Stimulated activated CD8-positive, alpha-beta memory T cell treated with anti-CD3 and anti-CD28 coated beads, Interleukin-7, amount 100 ng/mL, for 48 hours (primary cell): ENCODE results near the gene PANK1.

Source experiments
- DNase-seq, 2 donors: peaks; one replicate each; pipeline ENCODE4 v3.0.0-alpha.2; 2020; ENCODE audit warnings: low read depth in 1 of 2; ENCODE audit errors: extremely low read depth in 1 of 2

Gene PANK1

DNA sequence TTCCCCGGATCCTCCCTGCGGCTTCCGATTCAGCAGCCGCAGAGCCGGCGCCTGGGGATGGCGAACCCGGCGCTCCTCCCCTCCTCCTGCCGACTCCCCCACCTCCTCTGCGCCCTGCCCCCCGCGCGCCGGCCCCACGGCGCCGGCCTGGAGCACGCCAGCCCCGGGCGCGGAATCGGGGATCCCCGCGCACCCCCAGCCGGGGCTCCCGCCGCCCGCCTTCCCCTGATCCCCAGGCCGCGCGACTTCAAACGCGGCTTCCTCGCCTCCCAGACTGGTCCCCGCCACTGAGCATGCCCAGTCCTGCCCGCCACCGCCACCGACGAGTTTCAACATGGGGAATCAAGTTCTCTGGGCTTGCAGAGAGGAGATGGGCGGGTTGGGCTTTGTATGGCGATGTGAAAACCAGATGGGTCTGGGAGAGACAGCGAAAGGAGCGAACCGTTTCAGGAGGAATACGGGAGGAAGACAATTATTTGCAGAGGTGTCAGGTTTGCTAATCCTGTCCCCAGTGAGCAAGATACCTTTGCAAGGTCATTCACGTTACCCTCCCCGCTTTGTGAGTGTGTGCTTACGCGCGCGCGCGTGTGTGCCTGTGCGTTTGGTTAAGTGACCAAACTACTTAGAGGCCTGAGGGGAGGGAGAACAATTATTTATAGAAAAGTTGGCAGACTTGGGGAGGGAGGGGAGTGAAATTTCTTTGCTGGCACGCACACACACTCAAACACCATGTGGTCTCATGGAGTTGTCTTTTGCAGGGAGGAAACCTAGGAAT lies at the start of gene PANK1:
Gene PANK1 (minus strand): TSS at position 276 of the 775 bp plus-strand sequence. CDS start 351 bp downstream, outside the sequence.
- DNase-seq, result peak; percentile 47 to 67

GRCh38 chr10:89693176-89693575 lies 48.1 kb upstream of the PANK1 start:
- no peak for DNase-seq

DNA sequence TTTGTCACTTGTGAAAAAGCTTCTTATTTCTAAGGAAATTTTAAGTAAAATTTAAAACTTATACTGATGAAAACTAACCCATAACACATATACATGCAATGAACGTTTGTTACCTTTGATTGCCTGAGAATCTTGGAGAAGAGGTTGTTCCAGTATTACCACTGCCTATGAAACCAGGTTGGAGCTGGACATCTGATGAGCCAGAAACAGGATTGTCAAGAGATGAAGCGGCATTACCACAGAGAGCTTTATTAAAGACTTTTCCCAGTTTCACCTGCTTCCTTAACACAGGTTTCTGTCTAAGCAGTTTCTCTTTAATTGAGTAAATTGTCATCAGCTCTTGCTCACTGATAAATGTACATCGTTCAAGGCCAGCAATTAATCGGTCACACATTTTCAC lies 47.4 kb upstream of the PANK1 start:
- no peak for DNase-seq

DNA sequence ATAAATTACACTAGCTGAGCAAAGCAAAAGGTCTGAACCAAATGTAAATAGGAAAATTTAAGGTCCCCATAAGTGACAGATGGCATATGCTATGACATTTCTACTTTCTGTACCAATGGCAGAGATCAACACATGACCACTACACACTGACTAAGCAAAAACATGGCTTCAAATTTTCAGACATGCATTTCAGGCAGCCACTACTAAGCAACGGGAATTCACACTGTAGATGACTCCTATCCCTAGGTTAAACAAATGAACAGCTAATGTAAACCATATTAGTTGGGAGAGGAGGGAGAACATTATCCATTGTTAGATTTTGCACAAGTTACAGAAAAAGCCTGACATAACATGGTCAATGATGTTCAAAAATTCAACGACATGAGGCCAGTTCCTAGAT lies 45.0 kb upstream of the PANK1 start:
- no peak for DNase-seq

- no peak for DNase-seq
These were observed 40.9 kb upstream of the PANK1 start for GRCh38 chr10:89685936-89686335.

DNA sequence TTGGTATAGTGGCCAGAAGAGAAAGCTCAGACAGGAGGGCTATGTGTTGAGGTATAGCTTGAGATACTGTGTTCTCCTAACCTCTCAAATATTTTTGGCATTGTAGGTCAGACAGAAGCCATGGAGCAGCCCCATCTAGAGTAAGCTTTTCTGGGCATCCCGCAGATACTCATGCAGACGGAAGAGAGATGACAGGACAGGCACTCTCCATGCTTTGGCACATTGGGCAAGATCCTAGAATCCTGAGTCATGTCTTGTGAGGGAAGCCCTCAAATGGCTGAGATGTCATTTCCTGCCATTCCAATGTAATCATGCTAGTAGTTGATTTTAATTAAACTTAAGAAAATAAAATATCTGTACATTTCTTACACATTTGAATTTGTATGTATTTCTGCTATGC lies 39.6 kb upstream of the PANK1 start:
- no peak for DNase-seq

GRCh38 chr10:89683883-89684282 lies 38.8 kb upstream of the PANK1 start:
- no peak for DNase-seq

DNA sequence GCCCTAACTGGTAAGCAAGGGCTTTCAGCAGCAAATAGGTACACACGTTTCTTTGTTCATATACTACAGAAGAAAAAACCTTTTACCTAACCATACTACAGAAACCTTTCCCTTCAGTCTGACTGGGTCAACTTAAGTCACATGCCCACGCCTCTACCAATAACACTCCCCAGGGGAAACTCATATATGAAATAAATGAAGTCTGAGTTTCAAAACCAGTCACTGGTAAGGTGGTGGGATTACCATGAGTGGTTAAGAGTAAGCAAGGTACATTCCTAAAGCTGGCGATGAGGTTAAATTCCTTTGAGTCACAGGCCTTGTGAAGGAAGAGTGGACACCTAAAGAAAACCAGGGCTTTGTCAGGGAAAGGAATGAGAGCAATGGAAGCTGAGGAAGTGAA lies 34.9 kb upstream of the PANK1 start:
- DNase-seq, result no peak

DNA sequence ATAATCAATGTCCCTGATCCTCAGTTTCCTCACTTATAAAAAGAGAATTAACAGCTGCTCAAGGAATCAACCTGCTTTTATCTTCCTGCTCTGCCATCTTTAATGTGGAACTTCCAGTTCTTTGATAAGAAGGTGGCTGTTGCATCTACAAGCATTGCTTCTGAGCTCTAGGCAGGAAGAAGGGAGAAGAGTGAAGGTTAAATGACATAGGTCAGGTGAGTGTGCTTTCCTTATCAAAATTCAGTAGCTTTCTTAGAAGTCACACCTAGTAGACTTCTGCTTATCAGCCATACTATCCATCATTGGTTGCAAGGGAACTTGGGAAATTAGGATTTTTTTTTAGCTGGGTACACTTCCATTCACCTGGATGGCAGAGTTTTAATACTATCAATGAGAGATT lies 32.3 kb upstream of the PANK1 start:
- DNase-seq, result no peak

DNA sequence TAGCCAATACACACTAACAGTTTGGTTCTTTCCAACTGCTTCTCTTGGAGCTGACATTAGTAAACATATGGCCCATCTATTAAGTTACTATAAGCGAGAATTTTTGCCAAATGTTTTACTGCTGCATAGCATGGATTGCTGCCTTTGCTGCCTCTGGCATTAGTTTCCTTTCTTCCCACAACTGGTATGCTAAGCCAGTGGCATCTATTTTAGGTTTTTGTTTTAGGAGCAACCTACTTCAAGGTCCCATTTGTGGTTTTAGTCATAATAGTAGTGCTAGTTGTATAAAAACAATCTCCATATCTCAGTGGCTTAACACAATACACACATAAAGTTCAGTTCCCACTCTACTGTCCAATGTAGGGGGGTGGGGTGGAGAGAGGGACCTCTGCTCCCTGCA lies 25.9 kb upstream of the PANK1 start:
- DNase-seq, result no peak

DNA sequence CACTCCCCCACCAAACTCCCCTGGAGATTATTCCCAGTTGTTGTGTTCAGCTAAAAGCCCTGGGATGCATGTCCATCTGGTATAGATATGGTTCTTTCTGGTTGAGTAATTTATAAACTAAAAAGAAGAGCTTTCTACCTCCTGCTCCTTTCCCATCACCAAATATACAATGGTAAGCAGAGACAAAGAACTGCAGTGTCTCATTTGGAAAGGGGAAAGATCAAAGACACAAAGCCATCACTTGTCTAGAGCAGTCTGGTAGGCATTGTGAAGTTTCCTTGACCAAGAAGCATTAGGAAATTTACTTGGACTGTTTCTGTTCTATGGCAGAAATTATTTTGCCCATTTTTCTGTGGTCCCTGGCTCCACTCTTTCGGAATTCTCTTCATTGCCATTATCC lies 24.9 kb upstream of the PANK1 start:
- no peak for DNase-seq

- DNase-seq, result no peak
These were observed 23.5 kb upstream of the PANK1 start for GRCh38 chr10:89668386-89669071.

DNA sequence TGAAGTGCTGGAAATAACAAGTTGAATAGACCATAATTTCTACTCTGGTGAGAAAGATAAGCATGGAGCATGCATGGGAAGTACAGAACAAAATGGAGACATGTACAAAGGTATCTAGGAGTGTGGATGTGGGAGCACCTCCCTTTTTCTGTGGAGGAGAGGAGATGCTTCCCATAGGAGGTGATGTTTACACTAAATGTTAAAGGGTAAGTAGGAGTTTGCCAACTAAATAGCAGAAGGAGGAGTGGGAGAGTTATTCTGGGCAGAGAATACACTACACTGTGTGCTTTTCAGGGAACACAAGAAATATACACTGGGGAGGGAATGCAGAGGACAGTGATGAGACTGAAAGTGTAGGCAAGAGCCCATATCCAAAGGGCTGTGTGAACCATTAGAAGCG lies 21.1 kb upstream of the PANK1 start:
- DNase-seq, result no peak

DNA sequence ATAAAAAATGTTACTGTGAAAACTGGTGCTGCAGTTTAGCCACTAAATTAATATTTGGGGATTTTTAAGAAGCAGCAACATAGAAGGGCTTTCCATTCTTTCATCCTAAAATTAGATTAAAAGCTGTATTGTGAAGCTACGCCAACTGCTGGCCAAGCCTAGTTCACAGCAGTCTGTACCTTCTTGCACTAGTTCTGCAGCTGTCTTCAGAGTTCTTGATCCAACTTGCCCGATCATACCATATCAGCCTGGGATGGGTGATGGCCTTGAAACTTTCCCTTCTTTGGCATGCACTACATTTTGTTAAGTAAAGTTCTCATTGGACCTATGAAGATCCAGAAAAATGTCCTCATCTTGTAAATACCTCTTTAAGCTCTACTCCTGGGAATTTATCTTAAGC lies 20.3 kb upstream of the PANK1 start:
- DNase-seq, result no peak

DNA sequence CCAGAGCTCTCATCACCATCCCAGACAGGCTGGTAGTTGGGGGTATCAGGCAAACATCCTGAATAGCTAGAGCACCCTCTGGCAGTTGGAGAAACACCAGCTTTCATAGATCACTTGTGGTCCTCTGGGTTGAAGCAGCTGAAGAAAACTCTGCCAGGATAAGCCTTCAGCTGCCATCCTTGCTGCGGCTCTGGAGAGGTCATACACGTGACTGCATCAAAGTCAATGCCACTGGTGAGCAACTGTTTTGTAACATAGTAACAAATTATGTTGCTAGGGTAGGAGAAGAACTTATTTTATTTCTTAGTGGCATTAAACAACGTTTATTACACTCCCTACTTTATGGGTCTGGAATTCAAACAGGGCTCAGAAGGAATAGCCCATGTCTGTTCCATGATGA lies 19.2 kb upstream of the PANK1 start:
- no peak for DNase-seq

DNA sequence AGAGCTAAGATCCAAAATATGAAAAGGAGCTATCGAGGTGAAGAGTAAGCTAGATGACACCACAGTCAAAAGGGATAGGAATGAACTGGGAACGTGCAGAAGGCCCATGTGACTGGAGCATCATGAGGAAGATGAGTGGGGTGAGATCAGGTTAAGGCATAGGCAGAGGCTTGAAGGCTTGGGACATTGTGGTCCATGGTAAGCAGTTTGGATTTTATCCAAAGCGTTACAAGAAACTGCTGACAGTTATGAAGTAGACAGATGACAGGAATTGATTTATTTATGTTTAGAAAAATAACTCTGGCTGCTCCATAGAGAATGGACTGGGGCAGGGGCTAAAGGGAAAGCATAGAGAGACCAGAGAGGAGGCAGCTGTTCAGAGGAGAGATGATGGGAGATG lies 18.1 kb upstream of the PANK1 start:
- DNase-seq, result no peak

GRCh38 chr10:89662596-89662995 lies 17.6 kb upstream of the PANK1 start:
- no peak for DNase-seq

DNA sequence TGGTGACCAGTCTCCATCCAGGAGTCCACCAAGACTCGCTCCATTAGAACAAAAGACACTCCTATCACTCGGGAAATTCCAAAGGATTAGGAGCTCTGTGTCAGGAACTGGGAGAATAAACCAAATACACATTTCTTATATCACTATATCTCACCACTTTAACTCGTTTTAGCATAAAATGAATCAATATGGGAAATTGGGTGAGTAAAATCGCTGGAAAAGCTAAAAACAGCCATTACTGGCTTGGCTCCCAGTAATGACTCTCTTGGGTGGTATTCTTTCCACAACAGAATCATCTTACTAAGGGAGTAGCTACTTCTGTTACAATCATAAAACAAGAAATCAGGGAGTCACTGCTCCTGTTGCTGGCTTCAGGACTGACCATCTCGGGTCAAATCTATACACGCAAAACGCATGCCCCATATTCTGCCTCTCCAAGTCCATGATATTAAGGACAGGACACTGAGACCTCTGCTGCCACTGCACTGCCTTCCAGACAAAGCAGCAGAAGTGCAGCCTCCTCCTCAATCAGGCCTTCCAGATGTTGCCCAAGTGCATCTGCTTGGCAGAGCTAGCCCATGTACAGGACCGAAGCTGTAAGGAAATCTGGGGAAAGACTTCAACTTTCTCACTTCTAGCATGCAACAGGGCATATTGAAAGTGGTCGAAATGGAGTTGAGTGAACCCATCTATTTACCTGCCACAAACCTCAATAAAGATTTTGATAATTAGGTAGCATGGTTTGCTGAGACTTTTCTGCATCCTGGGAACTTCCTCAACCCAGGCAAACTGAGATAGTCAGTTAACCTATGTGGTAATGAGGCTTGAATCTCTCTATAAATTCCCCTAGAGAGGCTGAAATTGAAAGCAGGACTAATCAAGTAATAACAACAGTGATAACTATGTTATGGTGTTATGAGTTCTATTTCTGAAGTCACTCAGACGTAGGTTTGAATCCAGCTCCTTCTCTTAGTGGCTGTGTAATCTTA lies 14.4 kb upstream of the PANK1 start:
- no peak for DNase-seq

GRCh38 chr10:89657302-89657701 lies 12.3 kb upstream of the PANK1 start:
- no peak for DNase-seq

- DNase-seq, result no peak
These were observed 10.7 kb upstream of the PANK1 start for GRCh38 chr10:89655722-89656121.

DNA sequence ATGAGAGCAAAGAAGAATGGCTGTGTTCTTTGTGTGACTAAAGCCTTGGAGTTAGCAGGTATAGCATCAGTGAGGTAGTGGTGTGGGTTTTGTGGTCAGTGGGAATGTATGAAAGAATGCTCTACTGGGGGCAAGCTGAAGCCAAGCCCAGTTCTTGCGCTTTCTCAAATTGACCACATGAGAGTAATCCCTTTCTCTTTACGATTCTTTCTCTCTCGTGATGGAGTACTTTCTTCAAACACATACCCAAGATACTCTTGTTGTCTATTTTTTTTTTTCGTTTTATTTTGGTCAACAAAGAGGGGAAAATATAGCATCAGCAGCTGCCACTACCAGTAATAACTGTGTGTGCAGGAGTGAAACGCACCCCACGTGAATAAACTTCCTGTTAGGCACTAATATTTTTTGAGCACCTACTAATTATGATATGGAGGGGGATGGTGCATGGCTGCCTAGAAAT lies 8.4 kb upstream of the PANK1 start:
- DNase-seq, result no peak
